HG03025 (cell line): Measurements from ENCODE around the gene MANF.
A peak's percentile ranks its signal among the peaks of the same experiment; 100 is the strongest.
"Not testable (repeated sequence)": the region's sequence is repeated elsewhere in the genome, so short reads cannot be mapped to it uniquely, and the experiment has no call there.

Experiments used
- ATAC-seq: cut with Tn5 transposase; IDR thresholded peaks from one replicate; pipeline ENCODE4 v1.9.1; 2021; ENCODE audit warnings: mild to moderate bottlenecking, moderate library complexity; ENCODE audit not compliant: unreplicated experiment, low FRiP score

Gene MANF

DNA sequence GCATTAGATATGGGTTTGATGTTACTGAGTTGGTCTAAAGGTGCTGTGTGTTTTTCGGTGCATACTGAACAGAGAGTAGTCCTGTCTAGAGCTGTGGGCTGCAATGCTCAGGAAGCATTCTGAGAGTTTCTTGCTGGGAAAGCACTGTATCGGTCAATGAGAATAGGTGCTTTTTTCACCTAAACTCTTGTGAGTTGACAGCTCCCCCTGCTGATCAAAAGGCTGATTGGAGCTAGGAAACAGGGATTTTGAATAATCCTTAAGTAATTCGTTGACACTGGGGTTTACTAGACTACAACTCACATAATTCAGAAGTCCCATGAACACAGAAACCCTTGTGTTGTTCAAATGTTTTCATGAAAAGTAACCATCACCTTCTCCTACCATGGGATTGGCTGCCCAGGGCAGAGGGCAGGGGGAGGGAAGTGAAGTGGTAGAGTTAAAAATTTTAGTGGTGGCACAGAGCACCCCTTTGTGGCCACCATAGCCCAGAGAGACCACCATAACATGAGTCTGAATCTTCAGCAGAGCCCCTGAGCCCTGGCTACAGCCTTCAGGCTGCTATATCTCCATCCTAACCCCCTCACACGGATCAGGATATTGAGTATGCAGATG is 13.0 kb upstream of the MANF start:
- no peak for ATAC-seq

DNA sequence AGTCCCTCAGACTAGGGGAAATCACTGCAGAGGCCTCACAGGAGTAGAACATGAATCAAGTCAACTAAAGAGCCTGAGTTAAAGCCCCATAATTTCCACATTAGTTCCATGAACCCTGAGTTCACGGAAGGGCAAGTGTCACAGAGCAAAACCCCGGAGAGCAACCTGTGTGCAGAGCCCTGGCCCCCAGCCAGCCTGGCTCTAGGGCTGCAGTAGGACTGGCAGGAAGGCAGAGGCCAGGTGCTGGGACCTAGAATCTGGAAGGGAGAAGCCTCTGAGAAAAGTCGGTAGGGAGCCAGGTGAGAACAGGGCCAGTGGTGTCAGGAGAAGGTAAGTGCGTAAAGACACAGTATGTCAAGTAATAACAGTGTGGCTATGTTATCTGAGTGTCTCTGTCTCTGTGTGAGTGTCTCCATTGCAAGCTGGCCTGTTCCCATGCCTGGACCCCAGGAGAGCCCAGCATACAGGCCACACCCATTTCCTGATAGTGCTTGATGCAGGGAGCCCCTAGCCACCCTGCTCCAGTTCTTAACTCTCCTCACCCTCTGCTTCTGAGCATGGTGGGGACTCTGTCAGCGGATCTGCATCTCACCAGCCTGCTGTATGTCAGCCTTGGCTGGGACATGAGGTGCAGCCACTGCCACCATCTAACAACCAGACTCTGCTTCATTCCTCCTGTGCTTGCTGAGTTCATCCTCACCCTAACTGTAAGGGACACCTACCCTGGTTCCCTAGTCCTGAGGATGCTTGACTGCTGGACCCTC is 11.3 kb upstream of the MANF start:
- no peak for ATAC-seq

DNA sequence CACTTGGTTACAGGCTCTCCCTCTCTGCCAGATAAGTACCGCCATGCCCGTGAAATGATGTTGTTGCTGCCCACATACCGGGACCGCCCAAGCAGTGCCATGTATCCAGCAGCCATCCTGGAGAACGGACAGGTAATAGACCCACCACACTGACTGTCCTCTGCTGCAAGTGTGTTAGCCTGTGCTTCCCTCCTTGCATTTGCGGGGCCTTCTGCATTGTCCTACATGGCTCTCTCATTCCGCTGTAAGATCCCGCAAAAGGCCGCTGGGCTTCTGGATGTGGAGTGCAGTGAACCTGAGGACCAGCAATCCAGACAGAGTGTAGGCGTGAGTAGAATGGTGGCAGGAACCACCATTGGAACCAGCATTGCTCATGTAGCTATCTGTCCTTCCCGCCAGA is 10.6 kb upstream of the MANF start:
- ATAC-seq = no peak

DNA sequence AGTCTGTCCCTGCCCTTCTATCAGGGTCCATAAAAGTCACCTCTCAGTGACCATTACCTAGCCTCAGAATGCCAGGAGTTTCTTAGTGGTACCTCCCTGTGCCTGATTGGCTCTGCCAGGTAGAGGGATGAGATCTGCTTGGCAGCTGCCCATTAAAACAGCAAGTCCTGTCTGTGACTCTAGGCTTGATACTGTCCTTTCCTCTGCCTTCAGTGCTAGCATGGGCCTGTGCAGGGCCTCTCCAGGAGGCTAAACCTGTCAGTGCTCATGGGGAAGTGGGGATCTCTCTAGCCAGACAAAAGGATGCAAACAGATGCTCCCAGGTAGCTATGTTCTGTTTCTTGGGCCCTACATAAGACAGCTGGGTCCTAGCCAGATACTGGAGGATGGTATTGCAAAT is 10.0 kb upstream of the MANF start:
- ATAC-seq = no peak

DNA sequence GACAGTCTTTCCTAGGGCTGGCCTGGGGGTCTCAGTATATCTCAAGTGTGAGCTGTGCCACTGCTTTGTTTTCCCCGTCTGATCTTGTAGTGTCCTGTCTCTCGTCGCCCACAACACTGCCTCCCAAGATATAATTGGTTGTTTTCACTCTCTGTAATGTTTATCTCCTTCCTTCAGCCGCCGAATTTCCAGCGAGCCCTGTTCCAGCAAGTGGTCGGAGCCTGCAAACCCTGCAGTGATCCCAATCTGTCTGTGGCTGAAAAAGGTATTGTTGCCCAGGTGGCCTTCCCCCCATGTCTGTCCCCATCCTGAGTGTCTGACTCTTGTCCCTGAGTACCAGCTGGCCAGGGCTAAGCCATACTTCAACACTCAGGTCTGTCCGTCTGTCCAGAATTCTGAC is 9.5 kb upstream of the MANF start:
- no peak for ATAC-seq

DNA sequence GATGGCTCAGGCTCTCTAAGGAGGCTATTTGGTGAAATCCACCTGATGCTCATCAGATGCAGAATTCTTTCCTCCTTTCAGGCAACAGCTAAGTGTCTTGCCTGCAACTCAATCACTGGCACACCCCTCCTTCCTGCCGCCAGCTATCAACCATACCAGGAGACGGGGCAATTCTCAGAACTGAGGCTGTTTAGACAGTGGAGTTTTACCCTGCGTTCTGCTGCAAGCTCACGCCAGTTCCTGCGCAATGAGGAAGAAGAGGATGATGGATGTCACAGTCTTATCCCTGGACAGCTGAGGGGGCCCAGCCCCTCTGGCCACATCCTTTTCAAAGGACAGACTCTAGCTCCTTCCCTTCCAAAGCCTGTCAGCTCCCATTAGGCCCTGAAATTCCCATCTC is 7.0 kb upstream of the MANF start:
- ATAC-seq = no peak

DNA sequence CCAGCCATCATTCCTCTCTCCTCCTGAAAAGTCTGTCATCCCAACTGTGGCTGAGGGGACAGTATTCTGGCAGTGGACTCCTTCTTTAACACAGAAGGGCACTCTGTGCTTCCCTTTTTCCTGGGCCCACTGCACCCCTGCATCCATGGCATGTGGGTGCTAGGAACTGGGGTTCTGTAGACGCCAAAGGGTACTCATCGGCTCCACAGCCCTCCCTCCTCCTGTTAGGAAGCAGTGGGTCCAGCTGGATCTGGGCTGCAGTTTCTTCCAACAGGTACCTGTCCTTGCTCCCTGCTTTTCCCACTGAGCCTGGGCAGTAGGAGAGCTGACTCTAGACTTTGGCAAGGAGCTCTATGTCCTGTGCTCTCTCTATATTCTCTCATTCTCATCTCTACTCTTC is 6.4 kb upstream of the MANF start:
- no peak for ATAC-seq

DNA sequence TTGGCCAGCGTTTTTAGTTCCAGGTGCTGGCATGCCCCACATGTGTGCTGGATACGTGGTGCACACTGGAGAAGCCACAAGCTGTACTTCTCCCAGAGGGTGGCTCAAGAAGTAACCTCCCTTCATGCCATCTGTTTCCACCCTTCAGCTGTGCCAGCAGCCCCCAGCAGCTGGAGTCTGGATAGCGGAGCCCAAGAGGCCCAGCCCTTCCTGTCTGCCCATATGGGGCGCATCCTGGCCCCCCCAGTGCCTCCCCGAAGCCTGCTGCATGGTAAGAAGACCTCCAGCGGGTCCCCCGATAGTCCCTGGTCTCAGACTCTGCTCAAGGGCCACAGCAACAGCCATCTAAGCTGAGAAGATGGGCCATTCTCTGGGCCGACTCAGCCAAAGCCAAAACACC is 5.8 kb upstream of the MANF start:
- no peak for ATAC-seq

DNA sequence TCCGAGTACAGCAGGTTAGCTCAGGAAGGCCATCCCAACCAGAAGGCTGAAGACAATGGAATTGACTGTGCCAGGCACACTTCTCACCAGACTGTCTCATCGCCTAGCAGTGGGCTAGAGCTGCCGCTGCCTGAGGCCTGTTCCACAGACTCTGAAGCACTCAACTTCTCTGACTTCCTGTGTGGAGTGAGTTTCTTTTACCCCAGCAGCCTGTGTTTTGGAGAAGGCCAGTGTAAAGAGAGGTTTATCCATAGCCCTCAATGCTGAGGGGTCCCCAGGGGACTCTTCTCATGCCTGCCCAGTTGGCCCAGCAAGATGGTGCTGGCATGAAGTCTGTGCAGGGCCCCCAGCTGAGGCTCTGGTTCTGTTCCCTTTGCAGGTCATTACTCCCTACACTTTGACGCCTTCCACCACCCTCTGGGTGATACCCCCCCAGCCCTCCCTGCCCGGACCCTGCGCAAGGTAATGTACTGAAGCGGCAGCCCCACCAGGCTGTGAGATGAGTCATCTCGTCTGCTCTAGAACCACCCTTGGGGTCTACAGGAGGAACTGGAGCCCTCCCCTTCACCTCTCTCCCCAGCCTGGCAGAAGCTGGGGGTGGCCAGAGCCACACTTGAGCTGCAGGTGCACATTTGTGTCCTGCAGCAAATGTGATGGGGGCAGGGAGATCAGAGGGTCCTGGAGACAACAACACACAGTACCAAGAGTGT is 5.2 kb upstream of the MANF start:
- no peak for ATAC-seq

DNA sequence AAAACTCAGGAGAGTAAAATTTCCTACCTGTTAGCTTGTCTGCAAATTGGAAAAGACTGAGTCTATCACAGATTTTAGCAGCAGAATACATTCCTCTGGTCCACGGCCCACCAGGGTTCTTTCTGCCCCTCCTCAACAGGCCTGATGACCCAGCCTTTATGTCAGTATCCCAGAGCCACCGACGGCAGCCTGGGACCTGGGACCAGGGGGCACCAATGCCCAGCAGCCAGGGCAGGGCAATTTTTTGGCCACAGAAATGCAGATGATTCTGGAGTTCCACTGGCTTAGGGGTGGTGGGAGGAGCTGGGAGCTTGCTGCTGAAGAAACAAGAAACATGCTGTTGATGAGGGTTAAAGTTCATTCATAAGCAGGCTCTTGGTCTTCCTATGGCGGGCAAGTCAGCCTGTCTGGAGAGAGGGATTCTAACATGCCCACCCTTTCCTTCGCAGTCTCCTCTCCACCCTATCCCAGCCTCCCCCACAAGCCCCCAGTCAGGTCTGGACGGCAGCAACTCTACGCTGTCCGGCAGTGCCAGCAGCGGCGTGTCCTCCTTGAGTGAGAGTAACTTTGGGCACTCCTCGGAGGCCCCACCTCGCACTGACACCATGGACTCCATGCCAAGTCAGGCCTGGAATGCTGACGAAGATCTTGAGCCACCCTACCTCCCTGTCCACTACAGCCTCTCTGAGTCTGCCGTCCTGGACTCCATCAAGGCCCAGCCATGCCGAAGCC is 4.3 kb upstream of the MANF start:
- ATAC-seq = no peak

DNA sequence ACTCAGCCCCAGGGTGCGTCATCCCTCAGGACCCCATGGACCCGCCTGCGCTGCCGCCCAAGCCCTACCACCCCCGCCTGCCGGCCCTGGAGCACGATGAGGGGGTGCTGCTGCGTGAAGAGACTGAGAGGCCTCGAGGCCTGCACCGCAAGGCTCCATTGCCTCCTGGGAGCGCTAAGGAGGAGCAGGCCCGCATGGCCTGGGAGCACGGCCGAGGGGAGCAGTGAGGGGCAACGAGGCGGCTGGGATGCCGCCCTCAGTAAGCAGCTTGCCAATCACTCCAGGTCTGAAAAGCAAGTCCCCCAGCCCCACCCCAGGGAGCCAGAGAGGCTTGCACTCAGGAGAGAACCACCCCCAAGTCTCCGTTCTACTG is 3.8 kb upstream of the MANF start:
- no peak for ATAC-seq

DNA sequence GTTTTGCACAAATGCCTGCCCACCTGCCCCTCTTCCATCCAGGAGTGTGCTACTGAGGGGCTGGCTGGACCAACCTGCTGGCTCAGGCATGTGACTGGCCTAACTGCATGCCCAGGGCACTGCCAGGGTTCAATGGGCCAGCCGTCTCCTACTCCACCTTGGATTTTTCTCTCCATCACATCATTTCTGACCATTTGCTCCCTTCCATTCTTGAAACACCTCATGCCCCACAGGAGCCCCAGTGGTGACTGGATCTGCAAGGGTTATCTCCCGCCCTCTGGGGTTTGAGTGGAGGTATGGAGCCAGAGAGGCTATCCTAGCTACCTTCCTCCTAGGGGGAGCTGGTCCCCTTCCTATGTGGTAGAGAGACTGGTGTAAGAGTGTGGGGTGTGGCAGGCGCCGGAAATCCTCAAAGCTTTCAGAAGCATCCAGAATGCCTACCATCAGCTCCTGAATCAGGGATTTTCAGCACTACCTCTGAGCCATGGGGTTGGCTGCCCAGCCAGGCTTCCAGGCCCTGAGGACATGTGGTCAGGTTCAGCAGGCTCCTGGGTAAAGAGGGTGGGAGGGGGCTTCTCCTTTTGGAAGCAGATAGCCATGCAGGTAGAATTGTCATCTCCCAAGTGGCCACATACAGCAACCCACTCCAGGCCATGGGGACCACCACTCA is 2.9 kb upstream of the MANF start:
- ATAC-seq = no peak

DNA sequence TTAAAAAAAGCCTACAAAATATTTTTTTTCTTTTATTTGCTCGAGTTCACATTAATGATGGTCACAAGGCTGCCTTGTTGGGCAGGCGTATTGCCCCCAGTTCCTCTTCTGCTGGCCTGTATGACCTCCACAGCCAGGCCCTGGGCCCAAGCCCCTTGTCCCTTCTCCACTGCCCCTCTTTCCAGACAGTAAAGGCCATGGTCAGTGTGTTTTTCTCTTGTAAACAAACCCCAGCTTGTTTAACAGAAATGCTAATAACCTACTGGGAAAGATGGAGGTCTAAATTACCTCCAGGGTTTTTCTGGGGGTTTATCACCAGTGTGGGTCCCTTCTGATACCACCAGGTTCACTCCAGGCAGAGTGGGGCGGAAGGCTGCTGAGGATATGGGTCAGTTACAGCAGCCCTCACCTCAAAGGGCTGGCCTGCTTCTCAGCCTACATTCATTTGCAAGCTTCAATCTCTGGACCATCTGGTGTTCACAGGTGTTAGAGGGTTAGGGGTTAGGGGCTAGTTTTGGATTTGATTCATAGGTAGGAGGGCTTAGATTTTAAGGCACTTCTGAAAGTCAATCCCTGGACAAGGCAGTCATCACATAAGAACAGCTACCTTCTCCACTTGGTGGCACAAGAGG is 2.0 kb upstream of the MANF start:
- ATAC-seq = no peak

DNA sequence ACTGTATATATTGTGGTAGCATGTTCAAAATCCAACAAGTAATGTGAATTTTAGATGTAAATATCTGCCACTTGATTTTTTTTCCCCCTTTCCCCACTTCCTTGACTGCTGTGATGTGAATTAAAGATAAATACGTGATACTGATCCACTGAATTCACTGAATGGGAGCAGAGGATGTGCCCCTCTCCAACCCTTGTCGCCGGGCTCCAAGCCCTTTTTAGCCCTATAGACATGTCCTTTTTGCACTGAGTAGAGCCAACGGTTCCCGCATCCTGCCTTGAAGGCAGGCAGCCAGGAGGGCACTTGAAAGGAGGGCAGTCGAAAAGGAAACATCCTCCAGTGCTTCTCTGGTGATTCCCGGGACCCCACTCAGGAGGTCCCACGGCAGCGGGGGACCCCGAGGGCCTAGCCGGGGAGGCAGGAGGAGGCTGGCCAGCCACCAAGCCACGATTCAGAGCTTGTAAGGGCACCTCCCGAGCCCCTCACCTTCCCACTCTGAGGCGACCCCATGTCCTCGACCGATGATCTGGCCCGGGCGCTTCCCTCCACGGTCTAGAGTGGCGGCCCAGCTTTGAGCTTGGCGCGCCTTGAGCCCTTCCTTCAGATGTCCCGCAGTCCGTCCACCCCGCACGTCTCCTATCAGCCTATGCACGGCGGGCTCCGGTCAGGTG is 901 bp upstream of the MANF start:
- peak; percentile 9 for ATAC-seq

DNA sequence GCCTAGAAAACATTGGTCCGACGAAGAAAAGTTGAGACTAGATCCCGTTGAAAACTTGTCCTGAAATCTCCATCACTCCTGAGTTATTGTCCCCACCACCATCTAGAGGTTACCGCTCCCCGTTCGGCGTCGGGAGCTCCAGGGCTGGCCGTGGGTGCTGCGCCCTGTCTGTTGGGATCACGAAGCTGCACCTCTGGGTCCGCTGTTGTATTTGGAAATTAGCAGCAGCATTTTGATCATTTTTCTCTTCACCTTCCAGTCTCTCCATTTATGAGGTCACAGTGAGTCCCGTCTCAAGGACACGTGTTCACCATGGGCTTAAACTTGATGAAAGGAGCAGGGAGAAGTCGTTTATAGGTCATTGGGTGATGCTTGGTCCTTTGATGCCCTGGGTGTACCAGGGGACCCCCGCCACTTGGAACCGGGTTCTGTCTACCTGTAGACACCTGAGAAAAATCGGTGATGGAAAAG is 565 bp downstream of the MANF start:
- ATAC-seq = no peak

DNA sequence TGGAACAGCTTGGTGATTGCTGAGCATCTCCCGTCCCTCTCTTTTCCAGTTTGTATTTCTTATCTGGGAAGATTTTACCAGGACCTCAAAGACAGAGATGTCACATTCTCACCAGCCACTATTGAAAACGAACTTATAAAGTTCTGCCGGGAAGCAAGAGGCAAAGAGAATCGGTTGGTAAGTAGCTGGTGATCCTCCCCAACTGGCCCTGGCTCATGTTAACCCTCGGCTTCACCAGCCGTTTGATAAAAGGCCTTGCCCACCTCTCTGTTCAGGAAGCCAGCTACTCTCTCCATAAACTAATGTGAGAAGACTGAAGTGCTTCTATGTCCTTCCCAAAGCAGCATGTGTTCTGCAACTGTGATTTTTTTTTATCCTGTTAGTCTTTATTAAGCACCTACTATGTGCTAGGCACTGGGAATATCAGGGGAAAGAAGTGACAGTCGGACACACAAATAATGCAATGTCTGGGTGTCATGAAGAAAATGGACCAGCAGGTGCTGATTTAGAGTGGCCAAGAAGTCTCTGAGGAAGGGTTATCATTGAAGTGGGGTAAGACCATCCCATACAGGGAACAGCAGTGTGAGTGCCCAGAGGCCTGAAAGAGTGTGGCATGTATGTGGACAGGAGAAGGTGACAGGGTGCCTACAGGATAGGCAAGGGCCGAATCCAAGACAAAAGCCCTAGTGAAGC is 1.2 kb downstream of the MANF start:
- ATAC-seq = no peak

DNA sequence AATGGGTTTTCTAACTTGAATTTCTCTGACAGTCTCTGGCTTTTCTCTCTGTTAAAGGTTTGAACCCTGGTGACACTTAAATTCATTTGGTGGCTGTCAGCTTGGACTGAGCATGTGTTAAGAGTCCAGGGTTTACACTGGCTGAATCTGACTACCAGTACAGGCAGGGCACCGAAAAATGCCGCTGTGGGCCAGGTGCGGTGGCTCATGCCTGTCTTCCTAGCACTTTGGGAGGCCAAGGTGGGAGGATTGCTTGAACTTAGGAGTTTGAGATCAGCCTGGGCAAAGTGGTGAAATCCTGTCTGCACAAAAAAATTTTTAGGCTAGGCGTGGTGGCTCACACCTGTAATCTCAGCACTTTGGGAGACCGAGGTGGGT is 1.8 kb downstream of the MANF start:
- ATAC-seq = no peak

DNA sequence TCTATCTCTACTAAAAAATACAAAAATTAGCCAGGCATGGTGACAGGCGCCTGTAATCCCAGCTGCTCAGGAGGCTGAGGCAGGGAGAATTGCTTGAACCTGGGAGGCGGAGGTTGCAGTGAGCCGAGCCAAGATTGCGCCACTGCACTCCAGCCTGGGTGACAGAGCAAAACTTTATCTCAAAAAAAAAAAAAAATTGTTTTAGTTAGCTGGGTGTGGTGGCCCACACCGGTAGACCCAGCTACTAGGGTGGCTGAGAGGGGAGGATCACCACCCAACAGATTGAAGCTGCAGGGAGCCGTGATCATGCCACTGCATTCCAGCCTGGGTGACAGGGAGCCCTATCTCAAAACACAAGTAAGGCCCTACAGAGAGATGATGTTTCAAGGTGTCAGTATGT is 2.2 kb downstream of the MANF start:
- ATAC-seq = not testable (repeated sequence)
